Erythroblast (primary cell): ENCODE data around the gene MAP3K20.

Experiments
- GATA1 ChIP-seq: IDR thresholded peaks from 2 replicates; pipeline ENCODE4 v1.6.1; 2011; ENCODE audit warnings: low read depth, mild to moderate bottlenecking, control low read depth, low read length, moderate library complexity
- POLR2A ChIP-seq: IDR thresholded peaks from 2 replicates; pipeline ENCODE4 v1.6.1; 2011; ENCODE audit warnings: mild to moderate bottlenecking, low read length

DNA sequence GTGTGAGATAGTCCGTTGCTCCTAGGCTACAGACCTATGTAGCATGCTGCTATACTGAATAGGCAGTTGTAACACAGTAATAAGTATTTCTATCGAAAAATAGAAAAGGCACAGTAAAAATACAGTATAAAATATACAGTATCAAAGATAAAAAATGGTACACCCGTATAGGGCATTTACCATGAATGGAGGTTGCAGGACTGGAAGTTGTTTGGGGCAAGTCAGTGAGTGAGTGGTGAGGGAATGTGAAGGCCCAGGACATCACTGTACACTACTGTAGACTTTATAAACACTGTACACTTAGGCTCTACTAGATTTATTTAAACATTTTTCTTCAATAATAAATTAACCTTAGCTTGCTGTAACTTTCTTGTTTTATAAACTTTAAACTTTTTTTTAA, 3.5 kb downstream of the MAP3K20 start:
- no peak for TF ChIP-seq POLR2A
- TF ChIP-seq GATA1 = no peak
